K562 (cell line): ENCODE measurements around the gene GATAD2B. TPM values are rescaled to one million over a fixed set of nuclear protein-coding genes. Genes with fewer than 3 reads are reported as not detected.
A peak's percentile ranks its signal among the peaks of the same experiment; 100 is the strongest.
"Not testable (repeated sequence)": the region's sequence is repeated elsewhere in the genome, so short reads cannot be mapped to it uniquely, and the experiment has no call there.

Experiments
- ATAC-seq: fragments of 200-7000 bp; cut with Tn5 transposase; 3 replicates; pipeline ENCODE4 v1.9.1; 2020; ENCODE audit warnings: moderate library complexity
- BruUV-seq: library from RNA; stranded (reverse); fragments of 400-500 nt; replicated peaks from 2 replicates; lab custom pipeline; 2021; lab: Mats Ljungman, UMichigan
- CTCF ChIA-PET: fragments of 300-600 bp; formaldehyde crosslinking; extraction: SDS; loops from one replicate; lab custom pipeline; 2021; ENCODE audit warnings: low intra/inter-chr PET ratio; lab: Yijun Ruan, JAX
- POLR2A ChIA-PET: fragments of 300-600, 350-650 bp; sonication (Branson Sonifier 250); formaldehyde crosslinking; extraction: SDS; loops from one replicate; lab custom pipeline; 2021; ENCODE audit warnings: antibody characterized with exemption, inconsistent platforms; lab: Yijun Ruan, JAX
- DNase-seq, 4 experiments: peaks; one replicate each; pipeline versions ENCODE4 v3.0.0 to v3.0.0-alpha.2; 2011 to 2018; ENCODE audit warnings: low spot score in 3 of 4, mixed read lengths in 3 of 4; ENCODE audit errors: extremely low read depth in 1 of 4
- FAIRE-seq: peaks from 2 replicates; lab custom pipeline; 2011; peaks lifted over from hg19 to GRCh38; lab: Jason Lieb, UNC
- H2AFZ ChIP-seq: 2 replicates; pipeline ENCODE4 v1.6.0; 2011; ENCODE audit warnings: low read depth, low read length, control low read depth, inconsistent platforms
- H3K27ac ChIP-seq: fragments of 200-600 bp; 3 replicates; pipeline ENCODE4 v1.8.0; 2011; ENCODE audit warnings: low read depth, mild to moderate bottlenecking, control low read depth, inconsistent platforms, low read length, moderate library complexity, mixed read lengths; ENCODE audit errors: extremely low read depth
- H3K27me3 ChIP-seq, 2 experiments: fragments of 300-600 bp in 1 of 2; 2 replicates in 1 of 2; 3 replicates in 1 of 2; pipeline versions ENCODE4 v1.6.0 to v1.8.0; 2011; ENCODE audit warnings: inconsistent platforms in 2 of 2, low read length in 2 of 2, mild to moderate bottlenecking in 1 of 2, mixed read lengths in 1 of 2, moderate library complexity in 1 of 2; ENCODE audit not compliant: control insufficient read depth in 2 of 2, insufficient read depth in 2 of 2
- H3K36me3 ChIP-seq: fragments of 300-600 bp; 3 replicates; pipeline ENCODE4 v1.8.0; 2011; ENCODE audit warnings: mild to moderate bottlenecking, low read length, inconsistent platforms; ENCODE audit not compliant: control insufficient read depth, insufficient read depth
- H3K4me1 ChIP-seq, 2 experiments: fragments of 200-600 bp in 1 of 2; replicated peaks in 1 of 2; 2 replicates in 1 of 2; 3 replicates in 1 of 2; pipeline versions ENCODE4 v1.5.1 to v1.8.0; 2011; ENCODE audit warnings: inconsistent platforms in 2 of 2, low read length in 2 of 2, mild to moderate bottlenecking in 1 of 2, mixed read lengths in 1 of 2, moderate library complexity in 1 of 2; ENCODE audit not compliant: control insufficient read depth in 2 of 2, insufficient read depth in 2 of 2
- H3K4me2 ChIP-seq: 2 replicates; pipeline ENCODE4 v1.6.1; 2011; ENCODE audit warnings: low read length, control low read depth, inconsistent platforms, mixed read lengths; ENCODE audit not compliant: insufficient read depth
- H3K4me3 ChIP-seq: fragments of 200-600 bp; sonication (generic), shearing (Covaris generic); 2 replicates; pipeline ENCODE4 v1.5.1; 2016; ENCODE audit warnings: control low read depth, inconsistent platforms
- H3K79me2 ChIP-seq: fragments of 200-600 bp; 3 replicates; pipeline ENCODE4 v1.8.0; 2011; ENCODE audit warnings: low read length, inconsistent platforms; ENCODE audit not compliant: control insufficient read depth, insufficient read depth
- H3K9ac ChIP-seq, 2 experiments: 2 replicates each; pipeline versions ENCODE4 v1.6.0 to v1.6.1; 2011; ENCODE audit warnings: low read depth in 2 of 2, low read length in 2 of 2, control low read depth in 1 of 2, inconsistent platforms in 1 of 2, mild to moderate bottlenecking in 1 of 2, mixed read lengths in 1 of 2; ENCODE audit not compliant: insufficient read depth in 1 of 2
- H3K9me1 ChIP-seq: one replicate; pipeline ENCODE4 v1.6.0; 2011; ENCODE audit warnings: inconsistent platforms, mild to moderate bottlenecking, low read length, moderate library complexity; ENCODE audit not compliant: control insufficient read depth, insufficient read depth
- H3K9me3 ChIP-seq: replicated peaks from 2 replicates; pipeline ENCODE4 v1.5.1; 2011; ENCODE audit warnings: low read depth, low read length, inconsistent platforms; ENCODE audit not compliant: control insufficient read depth, insufficient read depth
- H4K20me1 ChIP-seq: replicated peaks from 2 replicates; pipeline ENCODE4 v1.6.1; 2011; ENCODE audit warnings: low read length, inconsistent platforms, mixed read lengths; ENCODE audit not compliant: control insufficient read depth, insufficient read depth
- EP400 ChIP-seq: fragments of 450-650 bp; IDR thresholded peaks from 2 replicates; pipeline ENCODE4 v1.6.1; 2017; ENCODE audit warnings: antibody characterized with exemption, mild to moderate bottlenecking, moderate library complexity
- HEY1 ChIP-seq: fragments of 250-450 bp; sonication (Bioruptor Pico); IDR thresholded peaks from 2 replicates; pipeline ENCODE4 v1.5.0; 2020; ENCODE audit warnings: mild to moderate bottlenecking, moderate library complexity, borderline replicate concordance
- IRF2 ChIP-seq: sonication (generic); formaldehyde crosslinking; IDR thresholded peaks from 2 replicates; pipeline ENCODE4 v1.8.1; 2022; ENCODE audit warnings: mild to moderate bottlenecking, missing genetic modification reagents
- ZNF121 ChIP-seq: sonication (generic); formaldehyde crosslinking; conservative IDR thresholded peaks from 2 replicates; pipeline ENCODE4 v1.8.0; 2022; ENCODE audit warnings: missing genetic modification reagents
- ZNF146 ChIP-seq: IDR thresholded peaks from one replicate; pipeline ENCODE4 v1.6.1; 2018; ENCODE audit warnings: missing compliant biosample characterization; ENCODE audit not compliant: unreplicated experiment
- ZNF316 ChIP-seq: fragments of 450-650 bp; IDR thresholded peaks from 2 replicates; pipeline ENCODE4 v1.6.1; 2016
- WGBS: fragments of 100-300 bp; shearing (Covaris generic); methylation state at CpG from one replicate; pipeline ENCODE4 v1.1.6; 2016; ENCODE audit warnings: low coverage, mixed read lengths; ENCODE audit not compliant: insufficient coverage; ENCODE audit errors: missing lambda C conversion rate; 5-methylcytosine and 5-hydroxymethylcytosine counted together
- in situ Hi-C: fragments of 300-500 bp; cut with MboI; formaldehyde crosslinking; loops from 4 replicates; pipeline ENCODE4 v1.15.0; 2018; ENCODE audit warnings: inconsistent platforms, mixed read lengths
- intact Hi-C: fragments of 100-400 bp; cut with micrococcal nuclease; formaldehyde crosslinking; loops from 2 replicates; pipeline ENCODE4 v1.14.2; 2022
- polyA plus RNA-seq, 8 experiments: library from polyadenylated mRNA; depleted of rRNA in 4 of 8; stranded (reverse) in 5 of 8; unstranded in 3 of 8; fragments of >200 nt; fragmentation: Nextera tagmentation in 2 of 8; fragmentation: Illumina TruSeq in 1 of 8; extraction: Ambion mirVana in 2 of 8; extraction: Trizol in 1 of 8; gene quantifications; 2 replicates each; pipeline versions ENCODE4 v1.2.1 to v1.2.3, GENCODE V29; 2011 to 2014; ENCODE audit warnings: inconsistent platforms in 1 of 8, missing spikeins in 1 of 8
- total RNA-seq, 7 experiments: library from RNA; depleted of rRNA in 6 of 7; stranded (reverse); fragments of >200 nt in 6 of 7; fragmentation: Illumina TruSeq in 2 of 7; extraction: Trizol in 2 of 7; gene quantifications; 2 replicates each; pipeline versions ENCODE4 v1.2.1 to v1.2.3, GENCODE V29; 2011 to 2021; ENCODE audit warnings: low replicate concordance in 1 of 7

The GATAD2B gene
- total and polyA plus RNA-seq, 9 of the 15 experiments (the other 6 are each of a cell fraction or from before 2014, with no cell fraction given), result 1.5 to 40.2 (median 4.9) TPM

DNA sequence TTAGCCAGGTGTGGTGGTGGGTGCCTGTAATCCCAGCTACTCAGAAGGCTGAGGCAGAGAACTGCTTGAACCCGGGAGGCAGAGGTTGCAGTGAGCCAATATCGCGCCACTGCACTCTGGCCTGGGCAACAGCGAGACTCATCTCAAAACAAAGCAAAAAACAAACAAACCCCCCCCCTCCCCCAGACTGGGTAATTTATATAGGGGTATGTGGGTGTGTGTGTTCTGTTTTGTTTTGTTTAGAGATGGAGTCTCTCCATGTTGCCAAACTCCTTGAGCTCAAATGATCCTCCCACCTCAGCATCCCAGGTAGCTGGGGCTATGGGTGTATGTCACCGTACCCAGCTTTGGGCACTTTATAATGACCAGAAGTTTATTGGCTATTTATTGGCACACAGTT, 74.0 kb downstream of the GATAD2B start (continued):
- TF ChIP-seq HEY1 (CRISPR knock-in tag) (no peak), IRF2 (no peak)
- TF ChIP-seq, all 486 proteins: peak for 0

- ATAC-seq, result no peak
- Histone ChIP-seq H3K36me3 (no peaks in the 10 kb centered on the region), H3K27ac (no peak overlapping the region), H3K9ac (no peak overlapping the region), H3K9me3 (no peaks in the 10 kb centered on the region), H3K4me3 (no peak overlapping the region), H2AFZ (no peak overlapping the region), H3K4me1 (peaks cover 0 to 4% of the 10 kb centered on the region in 2 experiments; a peak in 1 of 5 replicates), H3K79me2 (peaks cover 35% of the 10 kb centered on the region), H3K9me1 (no peaks in the 10 kb centered on the region), H3K4me2 (no peak overlapping the region), H4K20me1 (no peaks in the 10 kb centered on the region), H3K27me3 (no peaks in the 10 kb centered on the region)
- no peak for DNase-seq
- ChIA-PET POLR2A (interaction anchor here (0.7 kb wide), 1 partner anchor 19 kb away, joined by 4 read pairs; no protein-coding TSS in a partner anchor), CTCF (no interaction called here)
- 88% methylated on average over 3 of the region's 3 CpGs for WGBS
- BruUV-seq, result no TSS peak
- no peak for FAIRE-seq
- intact Hi-C loops (no loop called here), in situ Hi-C loops (no loop called here)
- peak; percentile 59; the same call in 1 of the 2 replicates for TF ChIP-seq ZNF121 (CRISPR knock-in tag)
- TF ChIP-seq EP400, result no peak
These were observed 77.6 kb downstream of the GATAD2B start for GRCh38 chr1:153845158-153845557.

DNA sequence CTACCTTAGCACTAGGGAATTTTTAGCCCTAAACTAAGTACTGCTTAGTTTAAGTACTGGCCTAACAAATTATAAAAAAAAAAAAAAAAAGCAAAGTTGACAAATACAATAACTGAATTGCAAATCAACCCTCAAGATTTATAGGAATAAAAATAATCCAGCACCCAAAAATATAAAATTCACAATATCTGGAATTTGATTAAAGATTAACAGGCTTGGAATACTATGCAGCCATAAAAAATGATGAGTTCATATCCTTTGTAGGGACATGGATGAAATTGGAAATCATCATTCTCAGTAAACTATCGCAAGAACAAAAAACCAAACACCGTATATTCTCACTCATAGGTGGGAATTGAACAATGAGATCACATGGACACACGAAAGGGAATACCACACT, 78.4 kb downstream of the GATAD2B start:
- H3K4me1 ChIP-seq, H2AFZ ChIP-seq, H3K27me3 ChIP-seq, intact Hi-C loops, H4K20me1 ChIP-seq, H3K4me2 ChIP-seq, FAIRE-seq, H3K9me1 ChIP-seq, BruUV-seq, H3K36me3 ChIP-seq, H3K9me3 ChIP-seq, DNase-seq, H3K4me3 ChIP-seq, CTCF ChIA-PET, H3K9ac ChIP-seq, ATAC-seq, H3K27ac ChIP-seq, POLR2A ChIA-PET, in situ Hi-C loops: not testable (repeated sequence)
- no CpG with 5 or more reads among the region's 3 CpGs for WGBS
- TF ChIP-seq ZNF146 (CRISPR knock-in tag) (peak; percentile 38), ZNF316 (peak; percentile 42)
- H3K79me2 ChIP-seq, result peaks cover 29% of the 10 kb centered on the region
